Stimulated activated CD4-positive, alpha-beta T cell treated with anti-CD3 and anti-CD28 coated beads, Interleukin-2, amount 100 ng/mL, for 24 hours (primary cell): ENCODE data around the gene AP1AR.

ENCODE experiments used
- DNase-seq, 2 donors: peaks; one replicate each; pipeline ENCODE4 v3.0.0-alpha.2; 2020

AP1AR gene

DNA sequence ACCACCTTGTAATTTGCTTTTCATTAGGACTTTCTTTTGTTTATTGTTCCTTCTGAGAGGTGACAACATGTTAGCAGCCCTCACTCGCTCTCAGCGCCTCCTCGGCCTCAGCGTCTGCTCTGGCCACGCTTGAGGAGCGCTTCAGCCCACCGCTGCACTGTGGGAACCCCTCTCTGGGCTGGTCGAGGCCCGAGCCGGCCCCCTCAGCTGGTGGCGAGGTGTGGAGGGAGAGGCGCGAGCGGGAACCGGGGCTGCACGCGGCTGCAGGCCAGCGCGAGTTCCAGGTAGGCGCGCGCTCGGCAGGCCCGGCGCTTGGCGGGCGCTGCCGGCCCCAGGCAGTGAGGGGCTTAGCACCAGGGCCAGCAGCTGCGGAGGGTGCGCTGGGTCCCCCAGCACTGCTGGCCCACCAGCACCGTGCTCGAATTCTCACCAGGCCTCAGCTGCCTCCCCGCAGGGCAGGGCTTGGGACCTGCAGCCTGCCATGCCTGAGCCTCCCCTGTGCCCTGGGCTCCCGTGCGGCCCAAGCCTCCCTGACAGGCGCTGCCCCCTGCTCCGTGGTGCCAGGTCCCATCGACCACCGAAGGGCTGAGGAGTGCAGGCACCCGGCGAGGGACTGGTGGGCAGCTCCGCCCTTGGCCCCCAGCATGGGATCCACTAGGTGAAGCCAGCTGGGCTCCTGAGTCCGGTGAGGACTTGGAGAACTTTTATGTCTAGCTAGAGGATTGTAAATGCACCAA, 9.2 kb upstream of the AP1AR start:
- DNase-seq: no peak

DNA sequence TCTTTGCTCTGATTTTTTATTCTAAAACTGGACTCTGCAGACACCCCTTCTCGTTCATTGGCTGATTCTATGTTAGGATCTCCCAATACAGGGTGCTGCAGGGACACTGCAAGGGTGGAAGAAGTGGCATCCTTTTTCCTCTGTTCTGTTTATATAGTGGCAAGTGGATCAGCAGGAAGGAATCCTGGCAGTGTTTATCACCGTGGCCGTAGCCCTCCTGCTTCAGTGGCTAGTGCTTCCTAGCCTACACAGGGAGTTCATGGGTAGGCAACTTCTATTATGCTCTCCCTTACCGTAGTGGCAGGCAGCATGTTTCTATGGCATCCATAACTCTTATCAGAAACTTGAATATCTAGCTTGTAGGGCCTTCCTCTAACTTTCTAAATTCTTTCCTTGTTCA, 6.4 kb upstream of the AP1AR start:
- DNase-seq: no peak

DNA sequence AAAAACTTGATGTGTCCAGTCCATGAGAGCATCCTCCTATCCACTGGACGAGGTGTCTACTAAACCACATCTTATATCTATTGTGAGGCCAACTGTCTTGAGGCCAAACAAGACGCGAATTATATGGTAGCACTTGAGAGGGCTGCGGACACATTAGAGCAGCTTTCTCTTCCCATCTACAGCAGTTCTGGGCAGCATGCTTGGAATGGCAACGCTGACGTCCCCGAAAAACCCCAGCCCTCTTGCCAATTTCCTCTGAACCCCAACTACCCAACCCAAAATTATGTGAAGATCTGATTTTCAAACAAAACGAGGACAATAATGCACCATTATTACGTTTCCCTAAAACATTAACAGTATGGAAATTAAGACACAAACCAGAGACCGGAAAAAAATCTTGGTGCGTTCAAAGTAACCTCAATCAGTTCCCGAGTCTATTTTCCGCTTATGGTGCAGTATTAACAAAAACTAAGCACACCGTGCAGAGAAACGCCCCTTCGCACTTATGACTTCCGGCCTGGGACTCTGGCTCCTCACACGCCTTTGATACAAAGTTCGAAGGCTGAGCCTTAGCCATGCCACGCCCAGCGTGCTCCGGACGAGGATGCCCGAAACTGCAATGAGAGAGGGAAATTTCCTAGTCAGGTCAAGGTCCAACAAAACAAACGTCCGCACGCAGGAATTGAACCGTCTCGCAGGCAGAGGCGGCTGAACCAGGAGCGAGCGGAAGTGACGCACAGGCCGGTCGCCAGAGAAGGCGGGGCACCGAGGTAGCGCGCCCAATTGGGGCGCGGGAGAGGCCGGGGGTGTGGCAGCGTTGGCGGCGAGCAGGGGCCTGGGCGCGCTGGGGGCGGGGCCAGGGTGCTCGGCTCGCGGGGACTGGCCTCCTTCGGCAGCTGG, 458 bp upstream of the AP1AR start:
- DNase-seq: peak; percentile 97 to 98

DNA sequence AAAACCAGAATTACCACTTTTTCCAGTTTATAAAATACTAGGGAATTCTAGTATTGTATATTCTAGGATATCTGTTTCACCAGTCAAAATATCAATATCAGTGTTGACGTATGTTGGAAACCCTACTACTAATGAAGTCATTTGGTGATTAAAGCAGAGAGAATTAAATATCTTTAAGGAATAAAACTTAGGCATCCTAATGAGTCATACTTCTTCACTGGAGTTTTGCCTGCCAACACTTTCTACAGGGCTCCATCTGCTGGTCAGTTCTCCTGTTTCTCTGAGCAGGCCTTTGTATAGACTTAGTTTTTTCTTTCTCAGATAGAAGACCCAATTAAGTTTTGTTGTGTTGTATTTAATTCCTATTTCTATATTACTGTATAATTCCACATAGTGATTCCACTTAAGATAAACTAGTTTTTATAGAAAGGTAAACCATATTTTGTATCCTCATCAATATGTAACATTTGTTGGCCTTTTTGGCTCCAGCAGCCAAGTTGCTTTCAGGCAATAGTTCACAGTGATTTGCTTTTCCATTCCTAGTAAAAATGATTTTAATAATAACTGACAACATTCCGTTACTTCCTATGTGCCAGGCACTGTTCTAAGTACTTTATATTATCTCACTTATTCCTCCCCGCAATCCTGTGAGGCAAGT, 3.5 kb downstream of the AP1AR start:
- DNase-seq: peak; percentile 44 to 51

DNA sequence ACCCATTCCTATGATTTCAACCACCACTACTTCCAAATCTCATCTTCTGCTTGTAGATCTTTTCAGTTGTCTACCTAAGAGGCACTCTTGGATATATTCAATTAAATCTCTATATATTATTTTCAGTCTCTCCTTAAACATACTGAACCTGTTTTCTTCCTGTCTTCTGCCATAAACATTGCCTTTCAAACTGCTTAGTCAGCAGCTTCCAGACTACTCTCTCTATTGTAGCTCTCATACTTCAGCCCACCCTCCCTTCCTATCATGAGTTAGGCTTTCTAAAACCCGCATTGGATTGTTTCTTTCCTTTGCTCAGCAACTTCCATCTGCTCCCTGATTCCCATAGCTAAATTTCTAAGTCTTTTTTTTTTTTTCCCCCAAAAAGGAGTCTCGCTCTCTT, 4.5 kb downstream of the AP1AR start:
- no peak for DNase-seq

DNA sequence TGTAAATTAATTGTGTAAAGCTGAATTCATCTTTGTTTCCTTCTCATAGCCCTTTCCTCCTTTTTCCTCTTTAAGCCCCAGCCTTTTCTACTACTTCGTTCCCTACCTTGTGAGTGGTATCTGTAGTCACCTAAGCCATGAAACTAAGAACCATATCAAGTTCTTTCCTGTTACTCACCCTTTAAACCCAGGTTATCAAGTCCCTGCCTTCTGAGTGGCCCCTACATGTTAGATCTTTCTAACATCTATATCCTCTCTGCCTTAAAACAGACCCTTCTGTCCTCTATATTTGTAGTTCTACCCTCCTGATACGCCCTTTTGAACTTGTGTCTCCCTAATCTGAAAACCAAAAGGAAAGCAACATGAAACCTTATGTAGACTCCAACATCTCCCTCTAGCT, 7.2 kb downstream of the AP1AR start:
- DNase-seq: no peak

DNA sequence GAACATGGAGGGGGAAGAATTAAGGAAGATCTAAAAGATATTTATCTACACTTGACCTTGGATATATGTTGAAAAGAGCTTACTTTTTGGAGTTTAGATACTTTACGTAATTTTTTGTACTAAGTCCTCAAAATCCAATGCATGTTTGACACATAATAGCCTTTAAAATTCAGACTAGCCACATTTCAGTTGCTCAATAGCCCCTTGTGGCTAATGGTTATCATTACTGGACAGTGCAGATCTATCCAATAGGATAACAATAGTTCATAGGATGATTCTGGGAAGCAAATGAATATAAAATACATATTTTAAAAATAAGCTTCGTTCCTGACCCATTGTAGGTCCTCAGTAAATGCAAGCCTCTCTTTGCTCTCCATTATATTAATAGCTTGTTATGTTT, 13.8 kb downstream of the AP1AR start:
- DNase-seq: no peak

DNA sequence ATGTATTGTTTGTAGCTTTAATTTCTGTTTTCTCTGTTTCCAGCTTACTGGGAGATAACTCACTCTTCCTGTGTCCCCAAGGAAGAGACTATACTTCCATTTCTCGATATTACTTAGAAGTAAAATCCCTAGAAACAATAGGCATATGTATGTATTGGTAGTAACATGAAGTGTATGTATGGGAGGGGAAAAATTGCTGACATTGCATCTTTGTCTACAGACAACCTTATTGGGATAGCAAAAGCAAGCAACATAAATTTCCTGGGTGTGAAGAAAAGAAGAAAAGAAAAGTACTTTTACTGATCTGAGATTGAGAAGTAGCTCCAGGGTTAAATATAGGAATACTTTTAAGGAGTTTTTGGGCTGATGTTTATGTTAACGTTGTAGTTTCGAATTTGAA, 15.4 kb downstream of the AP1AR start:
- no peak for DNase-seq

DNA sequence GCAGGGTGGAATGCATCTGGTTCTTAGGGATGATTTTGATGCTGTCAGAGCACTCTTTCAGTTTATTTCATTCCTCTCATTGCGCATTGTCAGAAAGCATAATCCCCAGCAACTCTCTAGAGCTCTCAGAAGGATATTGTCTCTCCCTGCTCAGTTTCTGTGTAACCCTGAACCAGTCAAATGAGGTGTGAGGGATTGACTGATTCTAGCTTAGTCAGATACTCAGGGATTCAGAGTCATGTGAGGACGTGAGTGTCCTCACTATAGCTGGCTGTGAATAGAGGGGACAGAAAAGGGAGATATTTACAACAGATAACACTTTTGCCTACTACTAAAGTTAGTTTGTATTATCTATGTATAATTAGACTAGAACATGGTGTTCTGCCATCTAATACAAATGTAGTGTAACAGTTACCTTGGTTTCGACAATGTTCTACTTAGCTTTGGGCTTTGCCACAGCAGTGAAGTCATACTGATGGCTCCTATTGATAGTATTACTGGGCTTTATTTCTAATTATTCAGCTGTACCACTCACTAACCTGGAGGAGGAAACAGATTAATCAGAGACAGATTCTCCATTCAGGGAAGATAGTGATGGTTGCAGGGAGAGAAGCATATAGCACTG, 19.5 kb downstream of the AP1AR start:
- no peak for DNase-seq

DNA sequence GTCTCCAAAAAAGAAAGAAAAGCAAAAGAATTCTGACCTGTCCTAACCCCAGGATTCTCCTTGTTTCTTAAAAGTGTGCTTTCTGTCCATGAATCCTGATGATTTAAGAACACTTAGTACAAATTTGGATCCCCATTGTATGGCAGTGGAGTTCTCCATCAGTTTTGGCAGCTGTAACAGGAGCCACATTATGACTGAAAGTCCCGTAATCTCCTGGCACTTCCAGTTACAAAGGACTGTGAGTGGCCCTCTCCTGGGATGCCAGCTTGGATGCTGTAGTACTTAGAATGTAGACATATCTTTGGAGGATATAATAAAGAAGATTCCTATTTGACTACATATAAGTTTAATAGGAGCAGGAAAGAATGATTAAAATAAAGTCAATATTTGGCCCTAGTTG, 20.6 kb downstream of the AP1AR start:
- no peak for DNase-seq

DNA sequence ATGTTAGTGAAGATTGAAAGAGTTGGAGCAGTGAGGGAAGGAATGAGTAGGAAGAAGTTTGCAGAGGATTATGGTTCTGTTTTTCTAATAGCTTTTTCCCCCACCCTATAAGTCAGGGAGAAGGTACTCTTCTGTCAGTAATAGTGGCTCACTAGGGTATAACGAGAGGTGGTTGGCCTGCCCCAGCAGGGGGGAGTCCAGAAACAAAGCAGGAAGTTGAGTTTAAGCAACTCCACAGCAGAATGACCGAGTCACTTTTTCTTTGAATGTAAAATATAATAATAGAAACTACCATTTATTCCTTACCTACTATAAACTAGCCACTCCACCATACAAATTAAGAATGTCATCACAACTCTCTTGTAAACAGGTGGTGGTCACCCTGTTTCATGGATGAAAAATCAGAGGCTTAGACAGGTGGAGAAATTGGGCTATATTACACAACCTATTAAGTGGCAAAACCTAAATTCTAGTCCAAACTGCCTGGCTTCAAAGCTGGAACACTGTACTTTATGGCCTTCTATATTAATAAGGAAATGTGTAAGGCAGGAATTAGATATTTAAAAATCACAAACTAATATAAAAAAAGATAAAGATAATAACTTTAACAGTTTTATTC, 21.9 kb downstream of the AP1AR start:
- no peak for DNase-seq

DNA sequence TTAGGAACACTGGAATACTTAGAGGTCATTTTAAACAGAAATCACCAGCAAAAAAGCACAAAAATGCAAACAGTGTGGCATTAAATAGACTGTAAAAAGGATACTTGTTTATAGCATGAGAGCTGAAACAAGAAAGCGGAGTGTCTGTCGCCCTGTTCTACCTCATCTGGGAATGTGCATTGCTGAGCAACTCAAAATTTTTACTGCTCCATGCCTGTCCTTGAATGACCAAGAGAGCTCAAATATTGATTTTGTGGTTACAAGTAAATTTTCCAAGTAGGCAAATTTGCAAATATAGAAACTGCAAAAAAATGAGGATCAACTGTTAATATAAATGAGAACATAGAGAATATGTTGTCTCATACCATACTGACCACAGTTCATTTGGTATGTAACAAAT, 25.5 kb downstream of the AP1AR start:
- DNase-seq: no peak

DNA sequence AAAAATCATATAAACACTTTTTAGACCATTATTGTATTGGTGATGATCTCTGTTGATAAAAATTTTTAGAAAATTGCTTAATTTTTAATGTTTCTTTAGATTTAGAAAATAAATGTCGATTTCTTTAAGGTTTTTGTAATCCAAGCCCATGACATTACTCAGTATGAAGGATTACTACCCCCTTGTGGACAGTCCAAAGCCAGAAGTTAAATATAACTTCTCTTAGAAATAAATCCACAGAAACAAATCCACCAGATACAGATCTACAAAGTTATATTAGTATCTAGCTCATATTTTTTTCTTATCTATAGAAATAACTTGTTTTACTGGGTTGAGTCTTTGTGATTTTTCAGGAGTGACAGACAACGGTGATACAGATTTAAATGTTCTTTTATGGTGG, 35.2 kb downstream of the AP1AR start:
- DNase-seq: no peak

DNA sequence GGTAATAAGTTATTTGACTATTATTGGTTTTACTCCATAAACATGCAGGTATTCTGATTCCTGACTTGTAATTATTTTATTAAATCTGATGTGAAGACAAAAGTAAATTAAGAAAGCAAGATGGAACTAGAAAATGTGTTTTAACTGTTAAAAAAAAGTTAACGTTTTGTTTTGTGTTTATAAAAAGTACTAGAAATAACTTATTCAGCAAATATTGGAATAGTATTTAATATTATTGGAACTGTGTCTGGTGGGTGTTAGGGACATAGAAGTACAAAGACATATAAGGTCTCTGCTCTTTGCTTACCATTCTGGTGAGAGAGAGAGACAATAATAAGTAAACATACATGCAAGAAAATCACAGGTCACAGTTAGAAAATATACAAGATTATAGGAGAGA, 38.5 kb downstream of the AP1AR start:
- no peak for DNase-seq

DNA sequence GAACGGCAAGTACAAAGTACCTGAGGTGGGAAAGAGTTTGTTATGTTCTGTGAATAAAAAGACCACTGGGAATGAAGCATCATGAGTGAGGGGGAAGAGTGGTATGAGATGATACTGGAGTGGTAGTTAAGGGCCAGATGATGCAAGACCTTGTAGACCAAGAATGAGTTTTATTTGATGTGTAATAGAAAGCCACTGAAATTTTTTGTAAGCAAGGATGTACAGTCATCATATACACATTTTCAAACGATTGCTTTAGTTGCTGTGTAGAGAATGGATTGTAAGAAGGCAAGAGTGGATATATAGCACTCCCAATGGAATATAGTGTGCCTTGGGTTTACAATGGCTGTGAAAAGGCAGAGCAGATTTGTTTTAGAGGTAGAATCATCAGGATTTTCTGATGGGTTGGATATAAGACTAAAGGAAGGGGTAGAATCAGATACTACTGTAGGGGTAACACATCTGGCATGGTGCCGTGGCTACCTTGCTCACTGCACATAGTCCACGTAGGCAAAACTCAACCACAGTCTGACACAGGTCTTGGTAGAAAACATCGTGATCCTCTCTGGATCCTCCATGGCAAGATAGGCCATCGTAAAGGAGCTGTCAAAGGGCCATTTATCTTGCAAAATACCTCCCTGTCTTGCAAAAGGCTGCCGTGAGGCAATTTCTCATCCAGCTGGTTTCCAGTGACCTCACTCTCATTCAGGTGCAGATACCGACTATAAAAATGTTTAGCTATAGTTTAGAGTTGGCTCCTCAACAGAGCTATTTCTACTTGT, 39.2 kb downstream of the AP1AR start:
- DNase-seq: no peak

DNA sequence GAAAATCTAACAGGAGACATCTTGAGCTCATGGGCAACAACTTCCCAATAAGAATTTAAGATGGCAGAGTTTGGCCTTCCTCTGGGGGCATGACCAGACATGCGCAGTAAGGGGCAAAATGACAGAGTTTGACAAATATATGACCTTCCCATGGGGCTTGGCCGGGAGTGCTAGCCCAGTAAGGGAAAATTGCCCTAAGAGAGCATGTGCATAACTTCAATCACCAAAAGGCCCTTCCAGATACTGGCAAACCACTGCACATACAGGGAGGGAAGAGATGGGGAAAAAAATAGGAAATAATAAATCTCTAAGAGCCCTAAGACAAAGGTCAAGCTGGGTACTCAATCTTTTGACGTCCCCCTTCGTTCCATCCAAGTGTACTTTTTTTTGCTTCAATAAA, 40.7 kb downstream of the AP1AR start:
- no peak for DNase-seq

DNA sequence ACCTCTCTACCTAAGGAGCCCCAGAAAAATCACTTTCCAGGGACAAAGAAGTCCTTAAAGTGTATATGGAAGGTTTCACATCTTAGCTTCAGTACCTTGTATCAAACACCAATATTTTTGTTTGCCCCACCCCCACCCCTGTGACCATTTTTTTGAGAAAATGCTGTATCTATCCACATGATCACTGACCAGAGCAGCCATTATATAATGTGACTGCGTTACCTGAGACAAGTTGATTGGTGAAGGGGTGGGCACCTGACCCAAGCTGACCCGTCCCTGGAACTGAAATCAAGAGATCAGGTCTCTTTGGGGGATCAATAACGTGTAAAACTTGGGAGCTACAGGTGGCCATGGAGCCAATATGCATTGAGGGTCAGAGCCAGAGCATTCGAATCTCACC, 43.4 kb downstream of the AP1AR start:
- DNase-seq: no peak

DNA sequence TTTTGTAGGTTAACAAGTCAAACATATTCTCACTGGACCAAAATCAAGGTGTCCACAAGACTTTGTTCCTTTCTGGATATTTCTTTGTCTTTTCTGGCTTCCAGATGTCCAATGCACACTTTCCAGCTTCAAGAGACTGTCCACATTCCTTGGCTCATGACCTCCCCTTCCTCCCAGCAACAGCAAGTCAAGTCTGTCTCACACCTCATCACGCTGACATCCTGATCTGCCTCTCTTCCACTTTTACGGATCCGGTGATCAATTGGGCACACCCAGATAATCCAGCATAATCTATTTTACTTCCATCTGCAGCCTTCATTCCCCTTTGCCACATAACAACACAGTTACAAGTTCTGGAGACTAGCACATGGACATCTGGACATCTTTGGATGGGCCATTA, 44.5 kb downstream of the AP1AR start:
- DNase-seq: no peak

DNA sequence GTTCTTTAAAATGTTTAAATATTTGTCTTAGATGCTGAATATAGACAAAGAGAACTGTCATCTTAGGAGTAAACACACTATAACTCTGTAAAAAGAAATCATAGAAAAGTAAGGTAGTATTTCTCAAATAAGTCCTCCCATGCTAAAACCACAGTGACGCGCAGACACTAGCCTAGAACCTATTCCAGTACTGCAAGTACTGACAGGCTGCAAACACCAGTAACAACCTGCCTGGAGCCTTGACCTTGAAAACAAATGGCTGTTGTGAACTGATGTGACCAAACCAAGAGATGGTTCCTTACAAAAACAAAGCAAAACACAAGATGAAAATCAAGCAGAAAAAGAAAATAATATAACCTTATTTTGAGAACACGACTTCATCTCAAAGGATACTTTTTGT, 45.6 kb downstream of the AP1AR start:
- DNase-seq: no peak

DNA sequence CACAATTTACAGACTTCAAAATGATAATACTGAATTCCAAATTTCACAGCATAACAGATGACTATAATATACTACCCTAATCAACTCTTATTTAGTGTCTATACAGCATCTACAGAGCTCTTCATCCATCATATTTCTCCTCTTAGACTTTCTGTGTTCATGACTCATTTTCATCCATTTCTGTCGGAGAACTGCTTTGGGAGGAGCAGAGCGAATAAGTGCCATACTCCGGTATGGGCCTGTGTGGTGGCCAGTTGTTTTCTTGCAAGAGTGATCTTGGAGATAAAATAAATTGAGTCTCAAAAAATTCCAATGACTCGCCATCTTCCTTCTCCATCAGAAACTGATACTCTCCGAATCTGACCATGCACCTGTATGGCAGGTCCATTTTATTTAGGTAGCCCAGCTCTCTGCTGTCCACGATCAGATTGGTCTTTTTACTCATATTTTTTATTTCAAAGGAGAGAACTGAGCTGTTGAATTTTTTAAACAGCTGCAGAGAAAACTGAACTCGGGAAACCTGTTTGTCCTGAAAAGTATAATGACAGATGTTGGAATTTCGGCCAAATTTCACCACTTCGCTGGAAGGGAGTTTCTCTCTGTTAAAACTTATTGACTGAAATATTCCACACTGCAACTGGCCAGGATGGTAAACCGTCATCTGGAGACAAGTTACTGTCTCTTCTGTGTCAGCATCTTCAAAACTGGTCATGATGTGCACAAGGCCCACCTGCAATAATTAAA, 46.3 kb downstream of the AP1AR start:
- DNase-seq: no peak
